ENCODE data around the gene POMT1. TPM values are rescaled to one million over a fixed set of nuclear protein-coding genes. Genes with fewer than 3 reads are reported as not detected.
A peak's percentile ranks its signal among the peaks of the same experiment; 100 is the strongest.

Gene POMT1
- total RNA-seq, 4 donors from 2014 or later: 14.3 to 43.1 (median 32.2) TPM

DNA sequence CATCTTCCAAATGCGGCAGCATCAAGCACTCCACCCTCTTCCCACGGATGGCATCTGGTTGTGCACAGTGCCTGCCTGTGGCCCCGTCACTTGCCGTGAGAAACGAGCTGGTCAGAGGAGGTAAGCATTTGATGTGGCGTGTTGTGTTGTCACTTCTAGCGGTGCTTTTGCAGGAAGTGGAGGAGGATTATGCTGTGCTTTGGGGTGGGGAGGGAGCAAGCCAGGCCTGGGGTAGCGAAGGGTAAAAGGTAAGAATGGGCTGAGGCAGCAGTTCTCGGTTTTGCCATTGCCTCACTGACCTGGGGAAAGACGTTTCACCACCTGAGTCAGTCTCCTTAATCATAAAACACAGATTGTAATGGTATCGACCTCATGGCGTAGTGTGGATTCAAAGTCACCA is 2.3 kb upstream of the POMT1 start:
- Histone ChIP-seq H3K9me3 (no peaks in the 10 kb centered on the region), H3K36me3 (peaks cover 0 to 34% of the 10 kb centered on the region in 2 donors), H3K27ac (peak overlapping the region in 3 of 4 donors; percentile 84 to 94 (median 89)), H3K27me3 (no peaks in the 10 kb centered on the region), H3K4me3 (no peak overlapping the region), H3K4me1 (peaks cover 17 to 30% of the 10 kb centered on the region in 2 donors)
- intact Hi-C loops (cut with DNase I; ENCODE audit: low total_unique reads): no loop called here
- TF ChIP-seq POLR2A (IDR thresholded peaks at IDR 0.05): no peak
- TF ChIP-seq, protein P1, sequence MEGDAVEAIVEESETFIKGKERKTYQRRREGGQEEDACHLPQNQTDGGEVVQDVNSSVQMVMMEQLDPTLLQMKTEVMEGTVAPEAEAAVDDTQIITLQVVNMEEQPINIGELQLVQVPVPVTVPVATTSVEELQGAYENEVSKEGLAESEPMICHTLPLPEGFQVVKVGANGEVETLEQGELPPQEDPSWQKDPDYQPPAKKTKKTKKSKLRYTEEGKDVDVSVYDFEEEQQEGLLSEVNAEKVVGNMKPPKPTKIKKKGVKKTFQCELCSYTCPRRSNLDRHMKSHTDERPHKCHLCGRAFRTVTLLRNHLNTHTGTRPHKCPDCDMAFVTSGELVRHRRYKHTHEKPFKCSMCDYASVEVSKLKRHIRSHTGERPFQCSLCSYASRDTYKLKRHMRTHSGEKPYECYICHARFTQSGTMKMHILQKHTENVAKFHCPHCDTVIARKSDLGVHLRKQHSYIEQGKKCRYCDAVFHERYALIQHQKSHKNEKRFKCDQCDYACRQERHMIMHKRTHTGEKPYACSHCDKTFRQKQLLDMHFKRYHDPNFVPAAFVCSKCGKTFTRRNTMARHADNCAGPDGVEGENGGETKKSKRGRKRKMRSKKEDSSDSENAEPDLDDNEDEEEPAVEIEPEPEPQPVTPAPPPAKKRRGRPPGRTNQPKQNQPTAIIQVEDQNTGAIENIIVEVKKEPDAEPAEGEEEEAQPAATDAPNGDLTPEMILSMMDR (IDR thresholded peaks at IDR 0.05 in 4 of 5, conservative IDR thresholded peaks at IDR 0.05 in 1 of 5): no peak
- no peak for DNase-seq
- ATAC-seq: no peak
- in situ Hi-C loops (cut with MboI; ENCODE audit: low sequenced_read_pairs in 4 of 4): no loop called here

DNA sequence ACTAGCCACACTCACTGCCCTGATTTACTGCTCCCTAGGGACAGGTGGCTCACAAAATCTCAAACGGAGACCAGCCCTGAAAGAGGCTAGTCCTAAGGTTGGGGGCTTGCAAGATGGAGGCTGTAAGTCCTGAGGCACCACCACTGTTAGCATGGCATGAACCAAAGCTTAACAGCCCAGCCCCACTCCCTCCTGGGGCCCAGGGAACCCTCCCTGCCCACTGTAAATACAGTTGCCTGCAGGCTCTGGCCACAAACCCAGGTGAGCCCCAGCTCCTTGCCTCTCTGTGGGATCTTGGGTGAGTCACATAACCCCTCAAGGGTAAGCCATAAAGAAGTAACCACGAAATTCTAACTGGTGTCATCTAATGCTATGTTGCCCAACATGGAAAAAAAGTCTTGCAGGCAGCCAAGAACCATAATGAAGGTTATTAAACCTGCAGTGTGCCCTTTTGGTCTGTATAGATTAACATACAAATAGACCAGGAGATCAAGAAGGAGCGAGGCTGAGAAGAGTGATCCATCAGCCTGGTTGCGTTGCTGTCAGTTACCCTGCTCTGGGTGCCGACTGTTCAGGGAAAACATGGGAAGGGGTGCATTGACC is 1.7 kb upstream of the POMT1 start:
- ATAC-seq (peak; percentile 37 to 77), DNase-seq (peak in 1 of 2 donors; percentile 62)
- H3K9me3 ChIP-seq: no peaks in the 10 kb centered on the region
- intact Hi-C loops (cut with DNase I; ENCODE audit: low total_unique reads): no loop called here
- peaks cover 17 to 30% of the 10 kb centered on the region in 2 donors for H3K4me1 ChIP-seq
- no peak overlapping the region for H3K4me3 ChIP-seq
- no peaks in the 10 kb centered on the region for H3K27me3 ChIP-seq
- TF ChIP-seq, protein P1 (IDR thresholded peaks at IDR 0.05 in 4 of 5, conservative IDR thresholded peaks at IDR 0.05 in 1 of 5): no peak
- TF ChIP-seq POLR2A (IDR thresholded peaks at IDR 0.05): no peak
- peak overlapping the region; percentile 8 to 94 (median 86) for H3K27ac ChIP-seq
- H3K36me3 ChIP-seq: peaks cover 0 to 27% of the 10 kb centered on the region in 2 donors
- in situ Hi-C loops (cut with MboI; ENCODE audit: low sequenced_read_pairs in 4 of 4): no loop called here

DNA sequence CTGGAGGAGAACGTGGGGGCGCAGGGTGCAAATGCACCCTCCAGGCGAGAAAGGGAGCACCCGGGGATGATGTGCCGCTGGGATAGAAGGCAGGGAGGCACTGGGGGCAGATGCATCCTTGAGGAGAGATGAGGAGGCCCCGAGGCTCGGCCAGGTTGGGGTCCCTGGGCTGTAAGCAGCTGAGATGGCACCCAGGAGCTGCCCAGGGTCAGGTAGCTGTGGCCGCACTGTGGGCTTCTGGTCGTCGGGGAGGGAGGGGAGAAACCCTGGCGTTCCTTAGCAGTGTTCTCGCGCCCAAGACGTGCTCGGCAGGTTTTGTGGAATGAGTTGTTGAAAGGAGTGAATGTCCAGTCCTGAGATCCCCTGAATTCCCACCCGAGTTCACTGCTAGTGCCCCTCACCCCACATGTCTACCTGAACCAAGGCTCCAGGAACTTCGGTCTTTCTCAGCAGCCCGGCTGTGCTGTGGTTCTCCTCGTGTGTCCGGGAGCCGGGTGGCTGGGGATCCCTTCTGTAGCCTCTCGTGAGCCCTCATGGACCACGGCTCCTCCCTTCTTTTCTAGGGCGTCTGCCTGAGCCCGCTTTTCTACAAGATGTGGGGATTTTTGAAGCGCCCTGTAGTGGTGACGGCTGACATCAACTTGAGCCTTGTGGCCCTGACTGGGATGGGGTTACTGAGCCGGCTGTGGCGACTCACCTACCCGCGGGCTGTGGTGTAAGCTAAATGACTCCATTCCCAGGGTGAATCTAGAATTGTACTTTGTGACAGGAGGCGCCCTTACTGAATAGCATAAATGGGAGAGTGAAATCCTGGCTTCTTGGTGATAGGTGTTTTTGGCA is 1.1 kb downstream of the POMT1 start:
- Histone ChIP-seq H3K36me3 (peaks cover 0 to 6% of the 10 kb centered on the region in 2 donors), H3K27me3 (no peaks in the 10 kb centered on the region), H3K27ac (peak overlapping the region; percentile 84 to 94 (median 87)), H3K4me1 (peaks cover 17 to 30% of the 10 kb centered on the region in 2 donors), H3K9me3 (no peaks in the 10 kb centered on the region), H3K4me3 (peak overlapping the region; percentile 79 to 99 (median 92))
- DNase-seq: no peak
- in situ Hi-C loops (cut with MboI; ENCODE audit: low sequenced_read_pairs in 4 of 4) (no loop called here), intact Hi-C loops (cut with DNase I; ENCODE audit: low total_unique reads) (no loop called here)
- no peak for ATAC-seq
- TF ChIP-seq, protein P1 (IDR thresholded peaks at IDR 0.05 in 4 of 5, conservative IDR thresholded peaks at IDR 0.05 in 1 of 5): no peak
- no peak for TF ChIP-seq POLR2A (IDR thresholded peaks at IDR 0.05)

DNA sequence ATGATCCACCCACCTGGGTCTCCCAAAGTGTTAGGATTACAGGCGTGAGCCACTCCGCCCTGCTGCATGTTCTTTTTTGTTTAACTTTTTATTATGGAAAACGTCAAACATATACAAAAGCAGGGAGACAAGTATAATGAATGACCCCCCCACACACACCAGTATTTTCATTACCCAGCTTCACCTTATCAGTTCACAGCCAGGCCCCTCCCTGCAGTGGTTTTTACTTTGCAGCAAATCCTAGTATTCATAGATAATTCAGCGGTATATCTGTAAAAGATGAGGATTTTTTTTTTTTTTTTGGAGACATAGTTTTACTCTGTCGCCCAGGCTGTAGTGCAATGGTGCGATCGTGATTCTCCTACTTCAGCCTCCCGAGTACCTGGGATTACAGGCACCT is 2.3 kb downstream of the POMT1 start:
- intact Hi-C loops (cut with DNase I; ENCODE audit: low total_unique reads) (no loop called here), in situ Hi-C loops (cut with MboI; ENCODE audit: low sequenced_read_pairs in 4 of 4) (no loop called here)

More for the DNA sequence above, 2.3 kb downstream of the POMT1 start:
- H3K36me3 ChIP-seq: peaks cover 0 to 10% of the 10 kb centered on the region in 2 donors
- H3K4me3 ChIP-seq: no peak overlapping the region
- no peak for DNase-seq
- H3K4me1 ChIP-seq: peaks cover 17 to 30% of the 10 kb centered on the region in 2 donors
- no peak for TF ChIP-seq POLR2A (IDR thresholded peaks at IDR 0.05)
- TF ChIP-seq, protein P1 (IDR thresholded peaks at IDR 0.05 in 4 of 5, conservative IDR thresholded peaks at IDR 0.05 in 1 of 5): no peak
- no peaks in the 10 kb centered on the region for H3K27me3 ChIP-seq
- no peaks in the 10 kb centered on the region for H3K9me3 ChIP-seq
- no peak overlapping the region for H3K27ac ChIP-seq
- no peak for ATAC-seq
